ENCODE measurements around the gene ATP6V0A1. TPM values are rescaled to one million over a fixed set of nuclear protein-coding genes. Genes with fewer than 3 reads are reported as not detected.

ATP6V0A1 gene
- total RNA-seq (10 to 100 TPM; 52.5 to 94.6 TPM), polyA plus RNA-seq (10 to 100 TPM; 31.5 to 37.9 TPM)

DNA sequence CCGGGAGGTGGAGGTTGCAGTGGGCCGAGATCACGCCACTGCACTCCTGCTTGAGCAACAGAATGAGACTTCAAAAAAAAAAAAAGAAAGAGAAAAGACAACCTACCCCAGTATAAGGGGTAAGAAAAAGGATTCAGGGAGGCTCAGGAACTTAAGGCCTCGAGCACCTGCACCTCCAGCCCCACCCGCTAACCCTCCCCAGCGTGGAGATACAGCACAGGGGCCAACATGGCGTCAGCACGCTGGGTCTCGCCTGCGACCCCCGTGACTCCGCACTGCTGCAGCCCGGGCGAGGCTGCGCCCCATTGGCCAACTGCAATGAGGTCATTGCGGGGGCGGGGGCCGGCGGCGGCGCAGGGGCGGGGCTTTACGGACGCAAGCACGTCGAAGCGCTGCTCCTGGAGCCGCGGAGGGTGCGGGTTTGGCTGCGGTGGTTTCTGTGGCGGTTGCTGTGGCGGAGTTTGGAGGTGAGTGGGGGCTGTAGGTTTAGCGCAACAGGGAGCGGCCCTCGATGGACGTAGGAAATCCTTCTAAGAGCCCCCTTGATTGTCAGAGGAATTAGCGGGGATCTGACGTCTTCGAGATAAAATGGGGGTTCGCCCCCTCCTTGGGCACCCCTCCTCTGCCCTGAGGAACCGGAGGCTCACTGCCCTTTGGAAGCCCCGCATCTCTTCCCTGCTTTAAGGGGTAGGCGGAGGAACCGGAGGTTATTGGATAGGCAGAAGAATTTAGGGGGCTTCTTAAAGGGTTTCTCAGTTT is at the start of gene ATP6V0A1:
Gene ATP6V0A1, plus strand, starts transcription at position 382 of the 759 bp plus-strand sequence. CDS start 2,017 bp downstream, outside the sequence.
- no peaks in the 10 kb centered on the region for H3K27me3 ChIP-seq (ENCODE audit: control insufficient read depth in 4 of 4, insufficient read depth in 4 of 4, low read length in 3 of 4)
- no peak for TF ChIP-seq RAD21 (IDR thresholded peaks at IDR 0.05)
- no peak for TF ChIP-seq TAF1 (conservative IDR thresholded peaks at IDR 0.05)
- TF ChIP-seq RXRA (IDR thresholded peaks at IDR 0.05), result no peak
- TF ChIP-seq, protein P1, sequence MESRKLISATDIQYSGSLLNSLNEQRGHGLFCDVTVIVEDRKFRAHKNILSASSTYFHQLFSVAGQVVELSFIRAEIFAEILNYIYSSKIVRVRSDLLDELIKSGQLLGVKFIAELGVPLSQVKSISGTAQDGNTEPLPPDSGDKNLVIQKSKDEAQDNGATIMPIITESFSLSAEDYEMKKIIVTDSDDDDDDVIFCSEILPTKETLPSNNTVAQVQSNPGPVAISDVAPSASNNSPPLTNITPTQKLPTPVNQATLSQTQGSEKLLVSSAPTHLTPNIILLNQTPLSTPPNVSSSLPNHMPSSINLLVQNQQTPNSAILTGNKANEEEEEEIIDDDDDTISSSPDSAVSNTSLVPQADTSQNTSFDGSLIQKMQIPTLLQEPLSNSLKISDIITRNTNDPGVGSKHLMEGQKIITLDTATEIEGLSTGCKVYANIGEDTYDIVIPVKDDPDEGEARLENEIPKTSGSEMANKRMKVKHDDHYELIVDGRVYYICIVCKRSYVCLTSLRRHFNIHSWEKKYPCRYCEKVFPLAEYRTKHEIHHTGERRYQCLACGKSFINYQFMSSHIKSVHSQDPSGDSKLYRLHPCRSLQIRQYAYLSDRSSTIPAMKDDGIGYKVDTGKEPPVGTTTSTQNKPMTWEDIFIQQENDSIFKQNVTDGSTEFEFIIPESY (IDR thresholded peaks at IDR 0.05), result no peak
- TF ChIP-seq, protein P2, sequence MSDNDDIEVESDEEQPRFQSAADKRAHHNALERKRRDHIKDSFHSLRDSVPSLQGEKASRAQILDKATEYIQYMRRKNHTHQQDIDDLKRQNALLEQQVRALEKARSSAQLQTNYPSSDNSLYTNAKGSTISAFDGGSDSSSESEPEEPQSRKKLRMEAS (IDR thresholded peaks at IDR 0.05), result peak; percentile 19
- TF ChIP-seq YY1 (IDR thresholded peaks at IDR 0.05), result peak; percentile 90
- TF ChIP-seq, protein P3, sequence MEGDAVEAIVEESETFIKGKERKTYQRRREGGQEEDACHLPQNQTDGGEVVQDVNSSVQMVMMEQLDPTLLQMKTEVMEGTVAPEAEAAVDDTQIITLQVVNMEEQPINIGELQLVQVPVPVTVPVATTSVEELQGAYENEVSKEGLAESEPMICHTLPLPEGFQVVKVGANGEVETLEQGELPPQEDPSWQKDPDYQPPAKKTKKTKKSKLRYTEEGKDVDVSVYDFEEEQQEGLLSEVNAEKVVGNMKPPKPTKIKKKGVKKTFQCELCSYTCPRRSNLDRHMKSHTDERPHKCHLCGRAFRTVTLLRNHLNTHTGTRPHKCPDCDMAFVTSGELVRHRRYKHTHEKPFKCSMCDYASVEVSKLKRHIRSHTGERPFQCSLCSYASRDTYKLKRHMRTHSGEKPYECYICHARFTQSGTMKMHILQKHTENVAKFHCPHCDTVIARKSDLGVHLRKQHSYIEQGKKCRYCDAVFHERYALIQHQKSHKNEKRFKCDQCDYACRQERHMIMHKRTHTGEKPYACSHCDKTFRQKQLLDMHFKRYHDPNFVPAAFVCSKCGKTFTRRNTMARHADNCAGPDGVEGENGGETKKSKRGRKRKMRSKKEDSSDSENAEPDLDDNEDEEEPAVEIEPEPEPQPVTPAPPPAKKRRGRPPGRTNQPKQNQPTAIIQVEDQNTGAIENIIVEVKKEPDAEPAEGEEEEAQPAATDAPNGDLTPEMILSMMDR (IDR thresholded peaks at IDR 0.05; ENCODE audit: low read depth, low read length, missing input control), result no peak
- no peak for TF ChIP-seq HNF4A (conservative IDR thresholded peaks at IDR 0.05)
- peak; percentile 26 for TF ChIP-seq SP1 (IDR thresholded peaks at IDR 0.05)
- peak; percentile 21 for TF ChIP-seq FOXA1 (IDR thresholded peaks at IDR 0.05)
- peak; percentile 96 for TF ChIP-seq EGR1 (IDR thresholded peaks at IDR 0.05; ENCODE audit: low read depth in 2 of 2)
- TF ChIP-seq, protein P4, sequence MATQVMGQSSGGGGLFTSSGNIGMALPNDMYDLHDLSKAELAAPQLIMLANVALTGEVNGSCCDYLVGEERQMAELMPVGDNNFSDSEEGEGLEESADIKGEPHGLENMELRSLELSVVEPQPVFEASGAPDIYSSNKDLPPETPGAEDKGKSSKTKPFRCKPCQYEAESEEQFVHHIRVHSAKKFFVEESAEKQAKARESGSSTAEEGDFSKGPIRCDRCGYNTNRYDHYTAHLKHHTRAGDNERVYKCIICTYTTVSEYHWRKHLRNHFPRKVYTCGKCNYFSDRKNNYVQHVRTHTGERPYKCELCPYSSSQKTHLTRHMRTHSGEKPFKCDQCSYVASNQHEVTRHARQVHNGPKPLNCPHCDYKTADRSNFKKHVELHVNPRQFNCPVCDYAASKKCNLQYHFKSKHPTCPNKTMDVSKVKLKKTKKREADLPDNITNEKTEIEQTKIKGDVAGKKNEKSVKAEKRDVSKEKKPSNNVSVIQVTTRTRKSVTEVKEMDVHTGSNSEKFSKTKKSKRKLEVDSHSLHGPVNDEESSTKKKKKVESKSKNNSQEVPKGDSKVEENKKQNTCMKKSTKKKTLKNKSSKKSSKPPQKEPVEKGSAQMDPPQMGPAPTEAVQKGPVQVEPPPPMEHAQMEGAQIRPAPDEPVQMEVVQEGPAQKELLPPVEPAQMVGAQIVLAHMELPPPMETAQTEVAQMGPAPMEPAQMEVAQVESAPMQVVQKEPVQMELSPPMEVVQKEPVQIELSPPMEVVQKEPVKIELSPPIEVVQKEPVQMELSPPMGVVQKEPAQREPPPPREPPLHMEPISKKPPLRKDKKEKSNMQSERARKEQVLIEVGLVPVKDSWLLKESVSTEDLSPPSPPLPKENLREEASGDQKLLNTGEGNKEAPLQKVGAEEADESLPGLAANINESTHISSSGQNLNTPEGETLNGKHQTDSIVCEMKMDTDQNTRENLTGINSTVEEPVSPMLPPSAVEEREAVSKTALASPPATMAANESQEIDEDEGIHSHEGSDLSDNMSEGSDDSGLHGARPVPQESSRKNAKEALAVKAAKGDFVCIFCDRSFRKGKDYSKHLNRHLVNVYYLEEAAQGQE (IDR thresholded peaks at IDR 0.05), result peak; percentile 43
- TF ChIP-seq HNF4G (IDR thresholded peaks at IDR 0.05), result no peak
- peak in 1 of 2 donors; percentile 81 for TF ChIP-seq JUND (IDR thresholded peaks at IDR 0.05)
- TF ChIP-seq FOXA2 (IDR thresholded peaks at IDR 0.05), result no peak
- TF ChIP-seq GABPA (IDR thresholded peaks at IDR 0.05 in 1 of 2, conservative IDR thresholded peaks at IDR 0.05 in 1 of 2), result no peak
- TF ChIP-seq, protein P5, sequence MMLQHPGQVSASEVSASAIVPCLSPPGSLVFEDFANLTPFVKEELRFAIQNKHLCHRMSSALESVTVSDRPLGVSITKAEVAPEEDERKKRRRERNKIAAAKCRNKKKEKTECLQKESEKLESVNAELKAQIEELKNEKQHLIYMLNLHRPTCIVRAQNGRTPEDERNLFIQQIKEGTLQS (IDR thresholded peaks at IDR 0.05), result no peak
- peaks cover 0 to 3% (median 0%) of the 10 kb centered on the region in 4 donors for H3K36me3 ChIP-seq (ENCODE audit: control insufficient read depth in 4 of 4, insufficient read depth in 3 of 4, low read depth in 1 of 4, low read length in 3 of 4)
- peaks cover 0 to 22% (median 15%) of the 10 kb centered on the region in 4 donors for H3K4me1 ChIP-seq (ENCODE audit: control insufficient read depth in 4 of 4, insufficient read depth in 4 of 4, low read length in 3 of 4)
- DNase-seq (ENCODE audit: low spot score), result peak; percentile 97
- H3K9ac ChIP-seq (ENCODE audit: low read depth in 1 of 2, low read length in 2 of 2), result peak within 1 kb of the TSS; percentile 87 to 97
- no peaks in the 10 kb centered on the region for H3K9me3 ChIP-seq (ENCODE audit: control insufficient read depth in 4 of 4, low read length in 3 of 4)
- WGBS, result 1% methylated on average over 45 of the region's 45 CpGs
- peak within 1 kb of the TSS; percentile 95 to 98 for H3K27ac ChIP-seq (ENCODE audit: low read depth in 1 of 2, low read length in 2 of 2)
- peak within 1 kb of the TSS; percentile 60 to 81 (median 70) for H3K4me3 ChIP-seq (ENCODE audit: low read depth in 1 of 3, low read length in 3 of 3)
